HG02623 (cell line): ENCODE data around the gene PACSIN2.
"Not testable (repeated sequence)": the region's sequence is repeated elsewhere in the genome, so short reads cannot be mapped to it uniquely, and the experiment has no call there.

Experiments
- ATAC-seq: cut with Tn5 transposase; IDR thresholded peaks from one replicate; pipeline ENCODE4 v1.9.1; 2021; ENCODE audit warnings: moderate library complexity; ENCODE audit not compliant: unreplicated experiment

The PACSIN2 gene

GRCh38 chr22:42947211-42947990, 67.5 kb downstream of the PACSIN2 start:
- ATAC-seq, result no peak

GRCh38 chr22:42946546-42947198, 68.3 kb downstream of the PACSIN2 start:
- ATAC-seq, result no peak

- ATAC-seq, result no peak
Measured at GRCh38 chr22:42945736-42946135, 69.2 kb downstream of the PACSIN2 start.

GRCh38 chr22:42945027-42945426, 69.9 kb downstream of the PACSIN2 start:
- ATAC-seq, result no peak

- no peak for ATAC-seq
Measured at GRCh38 chr22:42944409-42944808, 70.5 kb downstream of the PACSIN2 start.

- ATAC-seq, result no peak
Measured at GRCh38 chr22:42943981-42944380, 71.0 kb downstream of the PACSIN2 start.

GRCh38 chr22:42942351-42942750, 72.6 kb downstream of the PACSIN2 start:
- no peak for ATAC-seq

- ATAC-seq, result no peak
Measured at GRCh38 chr22:42939941-42940653, 74.9 kb downstream of the PACSIN2 start.

- ATAC-seq, result no peak
Measured at GRCh38 chr22:42939451-42939881, 75.5 kb downstream of the PACSIN2 start.

- no peak for ATAC-seq
Measured at GRCh38 chr22:42938976-42939375, 76.0 kb downstream of the PACSIN2 start.

- no peak for ATAC-seq
Measured at GRCh38 chr22:42938449-42938848, 76.5 kb downstream of the PACSIN2 start.

GRCh38 chr22:42937164-42937843, 77.6 kb downstream of the PACSIN2 start:
- ATAC-seq, result peak; percentile 51

GRCh38 chr22:42936680-42937079, 78.3 kb downstream of the PACSIN2 start:
- not testable (repeated sequence) for ATAC-seq

- no peak for ATAC-seq
Measured at GRCh38 chr22:42934338-42934737, 80.6 kb downstream of the PACSIN2 start.

GRCh38 chr22:42933485-42934091, 81.4 kb downstream of the PACSIN2 start:
- ATAC-seq, result no peak

- ATAC-seq, result no peak
Measured at GRCh38 chr22:42932857-42933484, 82.0 kb downstream of the PACSIN2 start.

GRCh38 chr22:42932197-42932519, 82.8 kb downstream of the PACSIN2 start:
- ATAC-seq, result no peak

GRCh38 chr22:42931421-42932196, 83.3 kb downstream of the PACSIN2 start:
- ATAC-seq, result no peak

- no peak for ATAC-seq
Measured at GRCh38 chr22:42930810-42931420, 84.0 kb downstream of the PACSIN2 start.
